Fibroblast of upper back skin (primary cell): ENCODE results near the gene SH3D21.
A peak's percentile ranks its signal among the peaks of the same experiment; 100 is the strongest.

Experiments used
- DNase-seq: peaks from one replicate; pipeline ENCODE4 v3.0.0-alpha.2; 2013

SH3D21 gene

GRCh38 chr1:36306210-36306901, at the start of gene SH3D21:
Gene SH3D21 (plus strand): TSS chr1:36306368. CDS start chr1:36306421, 53 bp downstream.
- DNase-seq, result no peak

DNA sequence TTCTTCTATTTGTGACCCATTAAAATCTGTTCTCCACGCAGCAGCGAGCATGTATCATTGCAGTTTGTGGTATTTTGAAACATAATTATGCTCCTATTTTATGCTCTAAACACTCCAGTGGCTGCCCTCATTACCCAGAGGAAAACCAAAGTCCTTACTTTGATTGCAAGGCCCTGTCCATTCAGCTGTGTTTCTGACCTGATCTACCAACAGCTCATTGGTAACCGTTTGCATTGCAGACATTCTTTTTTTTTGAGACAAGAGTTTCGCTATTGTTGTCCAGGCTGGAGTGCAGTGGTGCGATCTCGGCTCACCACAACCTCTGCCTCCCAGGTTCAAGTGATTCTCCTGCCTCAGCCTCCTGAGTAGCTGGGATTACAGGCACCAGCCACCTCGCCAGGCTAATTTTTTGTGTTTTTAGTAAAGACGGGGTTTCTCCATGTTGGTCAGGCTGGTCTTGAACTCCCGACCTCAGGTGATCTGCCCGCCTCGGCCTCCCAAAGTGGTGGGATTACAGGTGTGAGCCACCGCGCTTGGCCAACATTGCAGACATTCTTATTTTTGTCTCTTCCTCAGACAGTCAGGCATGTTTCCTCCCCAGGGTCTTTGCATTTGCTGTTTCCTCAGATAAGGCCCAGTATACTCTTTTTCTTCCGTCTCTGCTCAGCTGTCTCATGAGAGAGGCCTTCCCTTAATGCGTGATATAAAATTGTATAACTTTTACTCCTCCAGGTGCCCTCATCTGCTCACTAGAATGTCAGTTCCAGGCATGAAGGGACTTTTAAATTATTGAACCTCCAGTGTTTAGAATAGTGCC, 49.4 kb upstream of the SH3D21 start:
- no peak for DNase-seq

DNA sequence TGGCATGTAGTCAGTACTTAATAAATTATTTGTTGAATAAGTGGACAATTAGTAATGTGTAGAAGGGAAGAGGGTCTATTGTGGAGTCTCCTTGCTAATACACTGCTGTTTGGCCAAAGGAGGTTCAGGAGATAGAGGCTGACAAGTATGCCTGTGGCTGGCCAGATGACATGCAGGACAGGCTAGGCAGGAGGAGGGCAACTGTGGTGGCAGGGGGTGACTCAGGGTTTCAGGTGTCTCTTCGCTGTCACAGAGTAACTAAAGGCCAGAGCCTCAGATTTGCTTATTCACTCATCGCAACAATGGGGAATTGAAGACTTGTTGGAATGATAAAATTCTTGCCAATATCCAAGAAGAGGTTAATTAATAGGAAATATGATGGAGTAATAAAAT, 48.8 kb upstream of the SH3D21 start:
- DNase-seq, result no peak

DNA sequence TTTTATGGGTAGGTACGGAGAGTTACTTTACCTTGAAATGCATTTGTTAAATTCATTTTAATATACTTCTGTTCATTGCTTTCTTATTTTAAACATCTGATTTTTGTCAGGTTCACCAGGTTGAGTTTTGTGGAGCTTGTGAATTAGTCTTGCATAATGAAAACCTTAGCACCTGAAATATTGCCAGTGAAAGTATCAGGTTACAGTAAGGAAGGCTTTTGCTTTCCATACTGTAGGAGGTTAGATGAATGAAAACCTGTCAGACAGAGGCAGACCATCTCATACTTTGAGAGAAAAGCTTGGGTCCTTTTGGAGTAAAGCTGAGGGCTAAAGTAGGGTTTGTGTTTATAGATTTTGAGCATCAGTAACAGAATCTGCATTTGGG, 47.2 kb upstream of the SH3D21 start:
- peak; percentile 25 for DNase-seq

DNA sequence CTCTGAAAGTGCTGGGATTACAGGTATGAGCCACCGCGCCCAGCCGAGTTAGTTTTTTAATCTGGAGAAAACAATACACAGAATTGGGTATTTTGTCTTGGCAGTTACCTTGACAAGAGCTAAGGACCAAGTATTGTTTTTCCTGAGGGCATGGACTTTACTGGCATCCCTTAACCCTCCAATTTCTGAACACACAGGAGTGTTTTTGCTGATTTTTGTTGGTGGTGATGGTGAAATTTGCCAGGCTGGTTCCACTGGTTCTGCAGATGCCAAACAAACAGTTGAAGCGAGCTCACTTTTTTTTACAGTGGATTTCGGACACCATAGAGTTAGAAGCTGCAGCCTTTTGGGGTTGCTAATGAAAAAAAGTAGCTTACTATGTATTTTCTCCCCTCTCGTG, 37.2 kb upstream of the SH3D21 start:
- no peak for DNase-seq

- no peak for DNase-seq
Measured at GRCh38 chr1:36269408-36269838, 36.7 kb upstream of the SH3D21 start.

DNA sequence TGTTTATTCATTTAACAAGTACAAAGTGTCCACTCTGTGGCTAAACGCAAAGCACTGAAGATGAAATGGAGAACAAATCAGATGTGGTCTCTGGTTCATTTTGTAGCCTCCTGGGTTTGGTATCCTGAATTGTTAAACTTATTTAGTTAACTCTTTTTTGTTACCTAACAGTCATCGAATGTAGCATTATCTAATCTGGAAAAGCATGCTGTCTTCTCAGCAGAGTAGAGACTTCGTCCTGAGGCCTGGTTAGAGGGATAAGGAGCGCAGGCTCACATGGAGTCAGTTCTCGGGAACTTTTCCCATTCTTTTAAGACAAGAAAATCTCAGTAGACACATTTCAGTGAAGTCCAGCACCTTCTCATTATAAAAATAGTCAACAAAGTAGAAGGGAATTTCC, 33.1 kb upstream of the SH3D21 start:
- no peak for DNase-seq

GRCh38 chr1:36274201-36274600, 32.0 kb upstream of the SH3D21 start:
- DNase-seq, result no peak

DNA sequence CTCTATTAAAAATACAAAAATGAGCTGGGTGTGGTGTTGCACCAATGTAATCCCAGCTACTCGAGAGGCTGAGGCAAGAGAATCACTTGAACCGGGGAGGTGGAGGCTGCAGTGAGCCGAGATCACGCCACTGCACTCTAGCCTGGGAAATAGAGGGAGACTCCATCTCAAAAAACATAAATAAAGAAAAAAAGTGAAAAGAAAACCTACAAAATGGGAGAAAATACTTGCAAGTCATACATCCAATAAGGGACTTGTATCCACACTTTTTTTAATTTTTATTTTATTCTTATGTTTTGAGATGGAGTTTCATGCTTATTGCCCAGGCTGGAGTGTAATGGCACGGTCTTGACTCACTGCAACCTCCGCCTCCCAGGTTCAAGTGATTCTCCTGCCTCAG, 29.5 kb upstream of the SH3D21 start:
- no peak for DNase-seq

GRCh38 chr1:36279110-36279788, 26.9 kb upstream of the SH3D21 start:
- DNase-seq, result peak; percentile 44

GRCh38 chr1:36279789-36280296, 26.3 kb upstream of the SH3D21 start:
- no peak for DNase-seq

DNA sequence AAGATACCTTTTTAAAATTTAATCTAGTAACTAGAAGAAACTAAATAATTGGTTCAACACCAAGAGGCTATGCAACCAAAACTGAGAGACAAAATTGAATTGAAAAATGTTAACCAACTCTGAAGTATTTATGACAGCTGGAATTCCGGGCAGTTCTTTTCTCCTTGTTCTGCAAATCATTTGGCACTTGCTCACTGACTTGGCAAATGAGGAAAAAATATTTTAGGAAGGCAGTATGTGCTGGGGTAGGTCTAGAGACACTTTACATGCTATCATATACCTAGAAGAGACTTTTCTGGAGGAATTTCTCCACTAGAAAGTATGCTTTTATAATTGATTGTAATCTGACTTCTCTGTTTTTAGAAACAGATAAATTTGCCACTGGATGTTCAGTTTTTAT, 22.1 kb upstream of the SH3D21 start:
- peak; percentile 18 for DNase-seq

- no peak for DNase-seq
Measured at GRCh38 chr1:36284517-36284916, 21.7 kb upstream of the SH3D21 start.

DNA sequence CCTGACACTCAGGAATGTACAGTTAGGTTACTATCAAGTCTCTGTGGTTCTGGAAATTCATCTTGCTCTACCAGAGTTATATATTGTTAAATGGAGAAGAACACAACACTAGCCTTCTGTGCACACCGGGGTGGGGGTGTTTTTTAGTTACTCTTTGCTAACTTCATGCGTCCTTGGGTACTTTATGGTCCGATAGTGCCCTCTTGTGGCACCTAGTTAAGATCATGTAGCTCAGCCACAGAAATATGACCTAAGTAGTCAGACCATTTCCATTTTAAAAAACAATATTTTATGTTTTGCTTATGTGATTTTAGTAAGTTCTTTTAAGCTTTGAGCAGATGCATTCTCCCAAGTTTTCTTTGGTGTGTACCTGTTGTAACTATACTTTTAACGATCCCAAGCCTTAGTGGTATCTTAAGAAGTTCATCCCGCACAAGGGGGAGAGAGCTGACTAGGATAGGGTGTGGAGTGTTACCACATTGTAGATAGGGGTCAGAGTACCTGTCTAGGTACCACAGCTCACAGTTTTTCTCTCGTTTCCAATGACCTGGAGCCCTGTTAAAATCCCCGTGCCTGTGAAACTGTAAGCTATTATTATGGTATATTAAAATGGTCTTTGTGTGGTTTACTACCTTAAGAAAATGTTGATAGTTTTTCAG, 20.6 kb upstream of the SH3D21 start:
- DNase-seq, result peak; percentile 82

DNA sequence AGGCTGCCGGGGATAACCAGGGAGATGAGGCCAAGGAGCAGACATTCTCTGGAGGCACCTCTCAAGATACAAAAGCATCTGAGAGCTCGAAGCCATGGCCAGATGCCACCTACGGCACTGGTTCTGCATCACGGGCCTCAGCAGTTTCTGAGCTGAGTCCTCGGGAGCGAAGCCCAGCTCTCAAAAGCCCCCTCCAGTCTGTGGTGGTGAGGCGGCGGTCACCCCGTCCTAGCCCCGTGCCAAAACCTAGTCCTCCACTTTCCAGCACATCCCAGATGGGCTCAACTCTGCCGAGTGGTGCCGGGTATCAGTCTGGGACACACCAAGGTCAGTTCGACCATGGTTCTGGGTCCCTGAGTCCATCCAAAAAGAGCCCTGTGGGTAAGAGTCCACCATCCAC, 19.4 kb upstream of the SH3D21 start:
- DNase-seq, result no peak

- no peak for DNase-seq
Measured at GRCh38 chr1:36287595-36287994, 18.6 kb upstream of the SH3D21 start.

GRCh38 chr1:36295390-36295789, 10.8 kb upstream of the SH3D21 start:
- no peak for DNase-seq

GRCh38 chr1:36297062-36297461, 9.1 kb upstream of the SH3D21 start:
- DNase-seq, result no peak

DNA sequence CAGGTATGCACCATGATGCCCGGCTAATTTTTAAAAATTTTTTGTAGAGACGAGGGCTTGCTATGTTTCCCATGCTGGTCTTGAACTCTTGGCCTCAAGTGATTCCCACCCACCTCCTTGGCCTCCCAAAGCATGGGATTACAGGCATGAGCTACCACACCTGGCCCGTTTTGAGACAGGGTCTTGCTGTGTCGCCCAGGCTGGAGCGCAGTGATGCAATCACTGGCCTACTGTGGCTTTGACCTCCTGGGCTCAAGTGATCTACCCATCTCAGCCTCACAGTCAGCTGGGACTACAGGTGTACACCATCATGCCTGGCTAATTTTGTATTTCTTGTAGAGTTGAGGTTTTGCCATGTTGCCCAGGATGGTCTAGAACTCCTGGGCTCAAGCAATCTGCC, 7.5 kb upstream of the SH3D21 start:
- DNase-seq, result no peak

- no peak for DNase-seq
Measured at GRCh38 chr1:36300526-36300925, 5.6 kb upstream of the SH3D21 start.

DNA sequence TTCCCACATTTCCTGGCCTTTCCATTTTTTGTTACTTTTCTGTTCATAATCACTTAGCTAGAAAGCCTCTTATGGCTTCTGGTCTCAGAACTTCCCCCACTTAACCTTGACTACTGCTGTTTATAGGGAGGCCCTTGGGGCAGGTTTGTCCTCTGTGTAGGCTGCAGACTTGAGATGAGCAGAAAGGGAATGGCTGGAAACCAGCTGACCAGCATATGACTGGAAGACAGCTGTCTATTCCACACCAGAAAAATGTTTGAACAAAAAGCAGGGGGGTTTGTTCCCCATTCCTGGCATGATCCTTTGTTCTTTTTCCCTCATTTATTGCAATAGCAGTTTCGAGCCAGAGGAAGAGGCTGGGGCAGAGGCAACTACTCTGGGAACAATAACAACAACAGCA, 4.9 kb upstream of the SH3D21 start:
- DNase-seq, result no peak

GRCh38 chr1:36303244-36303643, 2.9 kb upstream of the SH3D21 start:
- DNase-seq, result no peak
